IMR-90 (cell line): ENCODE data around the gene RAB11FIP4.

Experiments used
- CEBPB ChIP-seq: IDR thresholded peaks from 2 replicates; pipeline ENCODE4 v1.6.1; 2012; ENCODE audit warnings: low read depth, low read length, improper control_type of control experiment
- CHD1 ChIP-seq: IDR thresholded peaks from 2 replicates; pipeline ENCODE4 v1.6.1; 2012; ENCODE audit warnings: low read depth, low read length, improper control_type of control experiment
- POLR2A ChIP-seq: IDR thresholded peaks from 2 replicates; pipeline ENCODE4 v1.6.1; 2012; ENCODE audit warnings: mild to moderate bottlenecking, low read depth, low read length
- TF ChIP-seq, protein P1 (sequence below): conservative IDR thresholded peaks from 2 replicates; pipeline ENCODE4 v1.5.1; 2012; ENCODE audit warnings: mild to moderate bottlenecking, low read depth, low read length, improper control_type of control experiment

DNA sequence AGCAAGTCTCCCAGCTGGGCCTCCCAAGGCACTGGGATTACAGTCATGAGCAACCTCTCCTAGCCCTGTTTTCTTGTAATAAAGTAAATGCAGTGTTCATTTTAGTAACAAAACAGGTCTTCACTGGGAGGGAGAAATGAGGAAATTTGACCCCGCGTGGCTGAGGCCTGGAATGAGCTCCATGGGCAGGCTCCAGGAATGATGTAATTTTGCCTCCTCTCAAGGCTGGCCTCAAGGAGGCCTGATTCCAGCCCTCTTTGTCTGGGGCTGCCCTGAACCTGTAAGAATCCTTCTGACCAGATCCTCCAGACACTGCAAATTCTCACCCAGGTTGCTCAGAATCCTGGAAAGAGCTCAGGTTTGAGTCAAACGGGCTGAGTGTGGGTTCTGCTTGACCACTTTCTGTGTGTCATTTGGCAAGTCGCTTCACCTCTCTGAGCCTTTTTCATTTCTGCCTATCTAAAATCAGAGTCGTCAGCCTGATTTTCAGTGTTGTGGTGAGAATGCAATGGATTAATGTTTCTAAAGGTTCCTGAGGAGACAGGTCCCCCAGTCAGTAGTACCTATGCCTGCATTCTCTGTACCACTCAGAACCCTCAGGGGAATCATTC is 57.1 kb downstream of the RAB11FIP4 start:
- TF ChIP-seq, protein P1, sequence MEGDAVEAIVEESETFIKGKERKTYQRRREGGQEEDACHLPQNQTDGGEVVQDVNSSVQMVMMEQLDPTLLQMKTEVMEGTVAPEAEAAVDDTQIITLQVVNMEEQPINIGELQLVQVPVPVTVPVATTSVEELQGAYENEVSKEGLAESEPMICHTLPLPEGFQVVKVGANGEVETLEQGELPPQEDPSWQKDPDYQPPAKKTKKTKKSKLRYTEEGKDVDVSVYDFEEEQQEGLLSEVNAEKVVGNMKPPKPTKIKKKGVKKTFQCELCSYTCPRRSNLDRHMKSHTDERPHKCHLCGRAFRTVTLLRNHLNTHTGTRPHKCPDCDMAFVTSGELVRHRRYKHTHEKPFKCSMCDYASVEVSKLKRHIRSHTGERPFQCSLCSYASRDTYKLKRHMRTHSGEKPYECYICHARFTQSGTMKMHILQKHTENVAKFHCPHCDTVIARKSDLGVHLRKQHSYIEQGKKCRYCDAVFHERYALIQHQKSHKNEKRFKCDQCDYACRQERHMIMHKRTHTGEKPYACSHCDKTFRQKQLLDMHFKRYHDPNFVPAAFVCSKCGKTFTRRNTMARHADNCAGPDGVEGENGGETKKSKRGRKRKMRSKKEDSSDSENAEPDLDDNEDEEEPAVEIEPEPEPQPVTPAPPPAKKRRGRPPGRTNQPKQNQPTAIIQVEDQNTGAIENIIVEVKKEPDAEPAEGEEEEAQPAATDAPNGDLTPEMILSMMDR = no peak
- no peak for TF ChIP-seq POLR2A
- no peak for TF ChIP-seq CHD1
- no peak for TF ChIP-seq CEBPB
